HG02678 (cell line): Measurements from ENCODE around the gene EMB.
A peak's percentile ranks its signal among the peaks of the same experiment; 100 is the strongest.
"Not testable (repeated sequence)": the region's sequence is repeated elsewhere in the genome, so short reads cannot be mapped to it uniquely, and the experiment has no call there.

Experiments
- ATAC-seq: cut with Tn5 transposase; IDR thresholded peaks from one replicate; pipeline ENCODE4 v1.9.1; 2021; ENCODE audit warnings: mild to moderate bottlenecking, moderate library complexity; ENCODE audit not compliant: unreplicated experiment

The EMB gene

GRCh38 chr5:50423100-50423799 lies 17.8 kb downstream of the EMB start:
- ATAC-seq, result not testable (repeated sequence)

- not testable (repeated sequence) for ATAC-seq
Measured at GRCh38 chr5:50421184-50421950, 19.7 kb downstream of the EMB start.

GRCh38 chr5:50420343-50420935 lies 20.6 kb downstream of the EMB start:
- ATAC-seq, result no peak

- not testable (repeated sequence) for ATAC-seq
Measured at GRCh38 chr5:50419656-50420055, 21.4 kb downstream of the EMB start.

GRCh38 chr5:50416637-50417036 lies 24.5 kb downstream of the EMB start:
- not testable (repeated sequence) for ATAC-seq

- peak; percentile 95 for ATAC-seq
Measured at GRCh38 chr5:50415912-50416311, 25.2 kb downstream of the EMB start.

GRCh38 chr5:50410932-50411331 lies 30.2 kb downstream of the EMB start:
- ATAC-seq, result not testable (repeated sequence)

GRCh38 chr5:50406877-50407276 lies 34.2 kb downstream of the EMB start:
- no peak for ATAC-seq

GRCh38 chr5:50401336-50401735 lies 39.8 kb downstream of the EMB start:
- no peak for ATAC-seq

GRCh38 chr5:50393925-50394609 lies 47.0 kb downstream of the EMB start:
- not testable (repeated sequence) for ATAC-seq

GRCh38 chr5:50392289-50392688 lies 48.8 kb downstream of the EMB start:
- ATAC-seq, result not testable (repeated sequence)

GRCh38 chr5:50384381-50384780 lies 56.7 kb downstream of the EMB start:
- not testable (repeated sequence) for ATAC-seq

- ATAC-seq, result not testable (repeated sequence)
Measured at GRCh38 chr5:50376696-50377095, 64.4 kb downstream of the EMB start.

GRCh38 chr5:50369287-50370033 lies 71.6 kb downstream of the EMB start:
- ATAC-seq, result not testable (repeated sequence)

GRCh38 chr5:50365426-50366251 lies 75.4 kb downstream of the EMB start:
- no peak for ATAC-seq

GRCh38 chr5:50364535-50365309 lies 76.4 kb downstream of the EMB start:
- not testable (repeated sequence) for ATAC-seq

GRCh38 chr5:50359187-50359586 lies 81.9 kb downstream of the EMB start:
- ATAC-seq, result no peak

GRCh38 chr5:50352382-50352781 lies 88.7 kb downstream of the EMB start:
- ATAC-seq, result no peak
